Smooth muscle cell (in vitro differentiated cells): Measurements from ENCODE around the gene KRTAP3-1. TPM values are rescaled to one million over a fixed set of nuclear protein-coding genes. Genes with fewer than 3 reads are reported as not detected.

Source experiments
- DNase-seq: peaks from one replicate; lab custom pipeline; 2025; ENCODE audit not compliant: unreplicated experiment; lab: John Stamatoyannopoulos, UW
- H2AFZ ChIP-seq: fragments of 200-600 bp; sonication (generic); 2 replicates; pipeline ENCODE4 v1.6.0; 2016; ENCODE audit warnings: antibody characterized with exemption, low read depth, mild to moderate bottlenecking
- H3F3A ChIP-seq: fragments of 200-600 bp; sonication (generic); 2 replicates; pipeline ENCODE4 v1.6.0; 2017; ENCODE audit warnings: antibody characterized with exemption, low read depth
- H3K27ac ChIP-seq: fragments of 200-600 bp; sonication (generic); 2 replicates; pipeline ENCODE4 v1.5.1; 2016; ENCODE audit warnings: low read depth, mild to moderate bottlenecking
- H3K27me3 ChIP-seq: fragments of 200-600 bp; sonication (generic); 2 replicates; pipeline ENCODE4 v1.6.1; 2016; ENCODE audit warnings: low read depth, mild to moderate bottlenecking
- H3K36me3 ChIP-seq: fragments of 200-600 bp; sonication (generic); 2 replicates; pipeline ENCODE4 v1.5.1; 2016; ENCODE audit warnings: low read depth
- H3K4me1 ChIP-seq: fragments of 200-600 bp; sonication (generic); 2 replicates; pipeline ENCODE4 v1.5.1; 2016; ENCODE audit warnings: low read depth
- H3K4me2 ChIP-seq: fragments of 200-600 bp; sonication (generic); 2 replicates; pipeline ENCODE4 v1.6.0; 2016; ENCODE audit warnings: mild to moderate bottlenecking
- H3K4me3 ChIP-seq: fragments of 200-600 bp; sonication (generic); 2 replicates; pipeline ENCODE4 v1.5.1; 2016; ENCODE audit warnings: mild to moderate bottlenecking
- H3K79me2 ChIP-seq: fragments of 200-600 bp; sonication (generic); 2 replicates; pipeline ENCODE4 v1.6.0; 2016; ENCODE audit warnings: low read depth, mild to moderate bottlenecking
- H3K9ac ChIP-seq: fragments of 200-600 bp; sonication (generic); 2 replicates; pipeline ENCODE4 v1.6.0; 2016; ENCODE audit warnings: low read depth
- H3K9me3 ChIP-seq: fragments of 200-600 bp; sonication (generic); replicated peaks from 2 replicates; pipeline ENCODE4 v1.5.1; 2016; ENCODE audit warnings: low read depth
- H4K20me1 ChIP-seq: fragments of 200-600 bp; sonication (generic); 2 replicates; pipeline ENCODE4 v1.6.0; 2016; ENCODE audit warnings: low read depth
- WGBS: methylation state at CpG from one replicate; pipeline ENCODE4 v1.1.7; 2016; ENCODE audit warnings: low lambda C conversion rate; 5-methylcytosine and 5-hydroxymethylcytosine counted together
- polyA plus RNA-seq: library from polyadenylated mRNA; unstranded; fragments of >200 nt; fragmentation: Nextera tagmentation; extraction: Ambion mirVana; gene quantifications from 2 replicates; pipeline ENCODE4 v1.2.1, GENCODE V29; 2016
- small RNA-seq: library from RNA; depleted of rRNA; stranded (forward); fragments of <200 nt; gene quantifications from one replicate; pipeline ENCODE3, GENCODE V24; 2014
- total RNA-seq: library from RNA; depleted of rRNA; stranded (reverse); fragments of >200 nt; gene quantifications from 2 replicates; pipeline ENCODE4 v1.2.3, GENCODE V29; 2014
- TF ChIP-seq, protein P1 (sequence below): fragments of 200-600 bp; sonication (generic); IDR thresholded peaks from 2 replicates; pipeline ENCODE4 v1.5.1; 2017; ENCODE audit warnings: borderline replicate concordance, mild to moderate bottlenecking, antibody characterized with exemption; ENCODE audit not compliant: insufficient read depth, poor library complexity, severe bottlenecking

KRTAP3-1 gene
- total and polyA plus RNA-seq, 2 experiments from 2014 or later, result 0.29 to 0.49 TPM

- DNase-seq, result no peak
- Histone ChIP-seq H3K9ac (no peak overlapping the region), H3K4me2 (no peak overlapping the region), H4K20me1 (no peaks in the 10 kb centered on the region), H3K4me1 (no peaks in the 10 kb centered on the region), H3F3A (no peaks in the 10 kb centered on the region), H2AFZ (no peak overlapping the region), H3K27me3 (no peaks in the 10 kb centered on the region), H3K36me3 (no peaks in the 10 kb centered on the region), H3K79me2 (no peaks in the 10 kb centered on the region), H3K9me3 (no peaks in the 10 kb centered on the region), H3K4me3 (no peak overlapping the region), H3K27ac (no peak overlapping the region)
- 97% methylated on average over 1 of the region's 1 CpG for WGBS
- TF ChIP-seq, protein P1, sequence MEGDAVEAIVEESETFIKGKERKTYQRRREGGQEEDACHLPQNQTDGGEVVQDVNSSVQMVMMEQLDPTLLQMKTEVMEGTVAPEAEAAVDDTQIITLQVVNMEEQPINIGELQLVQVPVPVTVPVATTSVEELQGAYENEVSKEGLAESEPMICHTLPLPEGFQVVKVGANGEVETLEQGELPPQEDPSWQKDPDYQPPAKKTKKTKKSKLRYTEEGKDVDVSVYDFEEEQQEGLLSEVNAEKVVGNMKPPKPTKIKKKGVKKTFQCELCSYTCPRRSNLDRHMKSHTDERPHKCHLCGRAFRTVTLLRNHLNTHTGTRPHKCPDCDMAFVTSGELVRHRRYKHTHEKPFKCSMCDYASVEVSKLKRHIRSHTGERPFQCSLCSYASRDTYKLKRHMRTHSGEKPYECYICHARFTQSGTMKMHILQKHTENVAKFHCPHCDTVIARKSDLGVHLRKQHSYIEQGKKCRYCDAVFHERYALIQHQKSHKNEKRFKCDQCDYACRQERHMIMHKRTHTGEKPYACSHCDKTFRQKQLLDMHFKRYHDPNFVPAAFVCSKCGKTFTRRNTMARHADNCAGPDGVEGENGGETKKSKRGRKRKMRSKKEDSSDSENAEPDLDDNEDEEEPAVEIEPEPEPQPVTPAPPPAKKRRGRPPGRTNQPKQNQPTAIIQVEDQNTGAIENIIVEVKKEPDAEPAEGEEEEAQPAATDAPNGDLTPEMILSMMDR, result peak; percentile 47
Observed at GRCh38 chr17:40963838-40964237, 45.1 kb downstream of the KRTAP3-1 start.

DNA sequence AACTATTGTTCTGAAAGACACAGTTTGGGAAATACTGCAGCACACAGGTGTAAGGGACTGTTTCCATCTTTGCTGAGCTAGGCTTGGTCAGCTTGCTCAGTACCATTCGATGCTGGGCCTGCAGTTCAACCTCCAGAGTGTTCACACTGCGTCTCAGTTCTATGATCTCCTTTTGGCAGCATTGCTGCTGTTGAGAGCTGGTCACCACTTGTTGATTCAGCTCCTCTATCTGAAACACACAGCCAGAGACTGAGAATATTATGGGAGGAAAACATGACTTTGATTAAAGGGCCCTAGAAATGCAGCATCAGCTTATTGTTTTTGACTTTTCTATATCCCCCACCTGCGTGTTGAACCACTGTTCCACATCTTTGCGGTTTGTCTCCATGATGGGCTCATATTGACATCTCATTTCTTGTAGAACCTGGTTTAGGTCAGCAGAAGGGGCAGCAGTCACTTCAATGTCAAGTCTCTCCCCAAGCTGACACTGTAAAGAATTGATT is 46.8 kb downstream of the KRTAP3-1 start:
- H3K4me3 ChIP-seq, result no peak overlapping the region
- TF ChIP-seq, protein P1, result no peak
- no peak overlapping the region for H3K27ac ChIP-seq
- H3F3A ChIP-seq, result peaks cover 4% of the 10 kb centered on the region
- H3K4me1 ChIP-seq, result peaks cover 10% of the 10 kb centered on the region
- H4K20me1 ChIP-seq, result no peaks in the 10 kb centered on the region
- H3K79me2 ChIP-seq, result no peaks in the 10 kb centered on the region
- H3K4me2 ChIP-seq, result no peak overlapping the region
- H3K27me3 ChIP-seq, result no peaks in the 10 kb centered on the region
- H3K9me3 ChIP-seq, result no peaks in the 10 kb centered on the region
- H2AFZ ChIP-seq, result no peak overlapping the region
- no peak overlapping the region for H3K9ac ChIP-seq
- no peaks in the 10 kb centered on the region for H3K36me3 ChIP-seq
- DNase-seq, result no peak
- 93% methylated on average over 4 of the region's 4 CpGs for WGBS

DNA sequence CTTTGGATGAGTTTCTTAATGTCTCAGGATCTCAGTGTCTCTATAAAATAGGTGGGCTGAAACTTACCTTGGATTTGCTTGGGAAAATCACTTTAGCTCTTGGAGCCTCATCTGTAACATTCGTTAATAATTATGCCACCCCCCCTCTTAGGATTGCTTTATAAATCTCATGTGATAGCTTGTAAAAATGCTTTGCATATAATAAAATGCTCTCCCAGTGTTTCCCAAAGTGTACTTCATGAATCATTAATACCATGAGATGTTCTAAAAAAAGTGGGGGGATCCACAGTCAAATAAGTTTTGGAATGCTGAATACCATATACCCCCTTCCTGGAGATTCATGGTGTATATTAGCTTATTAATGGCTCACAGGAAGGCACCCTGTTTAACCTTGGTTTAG is 47.3 kb downstream of the KRTAP3-1 start:
- peaks cover 15% of the 10 kb centered on the region for H3K4me1 ChIP-seq
- DNase-seq, result no peak
- peaks cover 6% of the 10 kb centered on the region for H3F3A ChIP-seq
- no peak overlapping the region for H3K4me2 ChIP-seq
- H3K4me3 ChIP-seq, result no peak overlapping the region
- no peaks in the 10 kb centered on the region for H3K9me3 ChIP-seq
- H3K79me2 ChIP-seq, result no peaks in the 10 kb centered on the region
- 97% methylated on average over 1 of the region's 1 CpG for WGBS
- H2AFZ ChIP-seq, result no peak overlapping the region
- no peak overlapping the region for H3K9ac ChIP-seq
- TF ChIP-seq, protein P1, result no peak
- H3K36me3 ChIP-seq, result no peaks in the 10 kb centered on the region
- H4K20me1 ChIP-seq, result no peaks in the 10 kb centered on the region
- no peak overlapping the region for H3K27ac ChIP-seq
- H3K27me3 ChIP-seq, result no peaks in the 10 kb centered on the region

DNA sequence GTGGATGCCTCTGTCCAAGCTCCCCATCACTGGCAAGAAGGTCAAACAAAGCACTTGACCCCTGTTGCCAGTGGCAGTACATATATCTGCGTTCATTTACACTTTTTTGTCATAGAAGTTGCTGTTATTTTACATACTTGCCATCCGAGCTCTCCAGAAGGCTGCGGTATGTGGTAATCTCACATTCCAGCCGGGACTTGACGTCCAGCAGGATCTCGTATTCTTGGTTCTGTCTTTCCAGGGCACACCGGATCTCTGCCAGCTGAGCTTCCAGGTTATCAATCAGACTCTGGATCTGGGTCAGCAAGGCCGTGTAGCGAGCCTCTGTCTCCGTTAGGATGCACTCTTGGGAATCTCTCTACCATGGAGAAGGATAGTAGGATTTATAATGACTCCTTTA is 48.8 kb downstream of the KRTAP3-1 start:
- 59% methylated on average over 10 of the region's 10 CpGs for WGBS
- TF ChIP-seq, protein P1, result no peak
- Histone ChIP-seq H3K79me2 (no peaks in the 10 kb centered on the region), H3K4me1 (peaks cover 15% of the 10 kb centered on the region), H4K20me1 (no peaks in the 10 kb centered on the region), H3K27ac (no peak overlapping the region), H3K9ac (no peak overlapping the region), H3F3A (peaks cover 6% of the 10 kb centered on the region), H3K27me3 (no peaks in the 10 kb centered on the region), H2AFZ (no peak overlapping the region), H3K36me3 (no peaks in the 10 kb centered on the region), H3K4me3 (no peak overlapping the region), H3K4me2 (peak overlapping the region; percentile 16), H3K9me3 (no peaks in the 10 kb centered on the region)
- no peak for DNase-seq

Small RNA genes within 50 kb of the gene (small RNA-seq; reads per million reads assigned to genes)
- gene KRTAP3-4P, result not detected

Other genes with a start within 250 kb of the KRTAP3-1 start
Only the 30 nearest of the 37 such genes appear.
- gene KRT28, start 209.2 kb downstream of the KRTAP3-1 start, total RNA-seq, result not detected in 2 replicates
- gene KRT28, start 209.2 kb downstream of the KRTAP3-1 start, polyA plus RNA-seq, result not detected in 2 replicates
- 29.0 and 48.0 TPM in 2 replicates for gene KRT10, start 186.5 kb downstream of the KRTAP3-1 start, total RNA-seq
- 186 and 189 TPM in 2 replicates for gene KRT10, start 186.5 kb downstream of the KRTAP3-1 start, polyA plus RNA-seq
- not detected in 2 replicates for gene KRT12, start 141.9 kb downstream of the KRTAP3-1 start, total RNA-seq
- not detected in 2 replicates for gene KRT12, start 141.9 kb downstream of the KRTAP3-1 start, polyA plus RNA-seq
- not detected in 2 replicates for gene KRT20, start 123.9 kb downstream of the KRTAP3-1 start, total RNA-seq
- not detected in 2 replicates for gene KRT20, start 123.9 kb downstream of the KRTAP3-1 start, polyA plus RNA-seq
- gene KRT23, start 71.5 kb downstream of the KRTAP3-1 start, total RNA-seq, result 39.7 and 46.3 TPM in 2 replicates
- gene KRT23, start 71.5 kb downstream of the KRTAP3-1 start, polyA plus RNA-seq, result 4.5 and 14.4 TPM in 2 replicates
- not detected in 2 replicates for gene KRT39, start 42.2 kb downstream of the KRTAP3-1 start, total RNA-seq
- gene KRT39, start 42.2 kb downstream of the KRTAP3-1 start, polyA plus RNA-seq, result not detected in 2 replicates
- not detected in 2 replicates for gene KRT40, start 24.8 kb downstream of the KRTAP3-1 start, total RNA-seq
- gene KRT40, start 24.8 kb downstream of the KRTAP3-1 start, polyA plus RNA-seq, result not detected in 2 replicates
- not detected in 2 replicates for gene KRTAP3-3, start 15.0 kb downstream of the KRTAP3-1 start, total RNA-seq
- not detected in 2 replicates for gene KRTAP3-3, start 15.0 kb downstream of the KRTAP3-1 start, polyA plus RNA-seq
- gene KRTAP3-2, start 9.2 kb downstream of the KRTAP3-1 start, total RNA-seq, result not detected in 2 replicates
- not detected in 2 replicates for gene KRTAP3-2, start 9.2 kb downstream of the KRTAP3-1 start, polyA plus RNA-seq
- gene KRTAP1-5, start 18.1 kb upstream of the KRTAP3-1 start, total RNA-seq, result 3.0 TPM in 1 of 2 replicates, not detected in the other
- 1.1 TPM in 1 of 2 replicates, not detected in the other for gene KRTAP1-5, start 18.1 kb upstream of the KRTAP3-1 start, polyA plus RNA-seq
- gene KRTAP1-4, start 21.1 kb upstream of the KRTAP3-1 start, total RNA-seq, result not detected in 2 replicates
- gene KRTAP1-4, start 21.1 kb upstream of the KRTAP3-1 start, polyA plus RNA-seq, result not detected in 2 replicates
- gene KRTAP1-3, start 25.7 kb upstream of the KRTAP3-1 start, total RNA-seq, result not detected in 2 replicates
- gene KRTAP1-3, start 25.7 kb upstream of the KRTAP3-1 start, polyA plus RNA-seq, result not detected in 2 replicates
- not detected in 2 replicates for gene KRTAP1-1, start 32.3 kb upstream of the KRTAP3-1 start, total RNA-seq
- gene KRTAP1-1, start 32.3 kb upstream of the KRTAP3-1 start, polyA plus RNA-seq, result not detected in 2 replicates
- gene KRTAP2-1, start 38.2 kb upstream of the KRTAP3-1 start, total RNA-seq, result not detected in 2 replicates
- gene KRTAP2-1, start 38.2 kb upstream of the KRTAP3-1 start, polyA plus RNA-seq, result not detected in 2 replicates
- gene KRTAP2-2, start 46.1 kb upstream of the KRTAP3-1 start, total RNA-seq, result not detected in 2 replicates
- gene KRTAP2-2, start 46.1 kb upstream of the KRTAP3-1 start, polyA plus RNA-seq, result not detected in 2 replicates
- gene KRTAP2-3, start 51.0 kb upstream of the KRTAP3-1 start, total RNA-seq, result 3.5 and 17.3 TPM in 2 replicates
- 21.0 and 71.9 TPM in 2 replicates for gene KRTAP2-3, start 51.0 kb upstream of the KRTAP3-1 start, polyA plus RNA-seq
- not detected in 2 replicates for gene KRTAP2-4, start 56.8 kb upstream of the KRTAP3-1 start, total RNA-seq
- gene KRTAP2-4, start 56.8 kb upstream of the KRTAP3-1 start, polyA plus RNA-seq, result 0.38 TPM in 1 of 2 replicates, not detected in the other
- not detected in 2 replicates for gene KRTAP4-7, start 75.0 kb upstream of the KRTAP3-1 start, total RNA-seq
- gene KRTAP4-7, start 75.0 kb upstream of the KRTAP3-1 start, polyA plus RNA-seq, result not detected in 2 replicates
- not detected in 2 replicates for gene KRTAP4-8, start 89.0 kb upstream of the KRTAP3-1 start, total RNA-seq
- gene KRTAP4-8, start 89.0 kb upstream of the KRTAP3-1 start, polyA plus RNA-seq, result 0.56 TPM in 1 of 2 replicates, not detected in the other
- not detected in 2 replicates for gene KRTAP4-16, start 93.1 kb upstream of the KRTAP3-1 start, total RNA-seq
- not detected in 2 replicates for gene KRTAP4-16, start 93.1 kb upstream of the KRTAP3-1 start, polyA plus RNA-seq
- gene KRTAP4-9, start 96.3 kb upstream of the KRTAP3-1 start, total RNA-seq, result 1.7 TPM in 1 of 2 replicates, not detected in the other
- not detected in 2 replicates for gene KRTAP4-9, start 96.3 kb upstream of the KRTAP3-1 start, polyA plus RNA-seq
- gene KRTAP4-11, start 109.2 kb upstream of the KRTAP3-1 start, total RNA-seq, result not detected in 2 replicates
- gene KRTAP4-11, start 109.2 kb upstream of the KRTAP3-1 start, polyA plus RNA-seq, result not detected in 2 replicates
- gene KRTAP4-12, start 115.1 kb upstream of the KRTAP3-1 start, total RNA-seq, result not detected in 2 replicates
- not detected in 2 replicates for gene KRTAP4-12, start 115.1 kb upstream of the KRTAP3-1 start, polyA plus RNA-seq
- gene KRTAP4-6, start 131.4 kb upstream of the KRTAP3-1 start, total RNA-seq, result not detected in 2 replicates
- not detected in 2 replicates for gene KRTAP4-6, start 131.4 kb upstream of the KRTAP3-1 start, polyA plus RNA-seq
- not detected in 2 replicates for gene KRTAP4-5, start 140.7 kb upstream of the KRTAP3-1 start, total RNA-seq
- gene KRTAP4-5, start 140.7 kb upstream of the KRTAP3-1 start, polyA plus RNA-seq, result not detected in 2 replicates
- not detected in 2 replicates for gene KRTAP4-4, start 151.6 kb upstream of the KRTAP3-1 start, total RNA-seq
- not detected in 2 replicates for gene KRTAP4-4, start 151.6 kb upstream of the KRTAP3-1 start, polyA plus RNA-seq
- not detected in 2 replicates for gene KRTAP4-3, start 159.1 kb upstream of the KRTAP3-1 start, total RNA-seq
- gene KRTAP4-3, start 159.1 kb upstream of the KRTAP3-1 start, polyA plus RNA-seq, result not detected in 2 replicates
- gene KRTAP4-2, start 169.1 kb upstream of the KRTAP3-1 start, total RNA-seq, result not detected in 2 replicates
- not detected in 2 replicates for gene KRTAP4-2, start 169.1 kb upstream of the KRTAP3-1 start, polyA plus RNA-seq
- not detected in 2 replicates for gene KRTAP4-1, start 175.8 kb upstream of the KRTAP3-1 start, total RNA-seq
- gene KRTAP4-1, start 175.8 kb upstream of the KRTAP3-1 start, polyA plus RNA-seq, result not detected in 2 replicates
- gene KRTAP9-1, start 180.8 kb upstream of the KRTAP3-1 start, total RNA-seq, result not detected in 2 replicates
- not detected in 2 replicates for gene KRTAP9-1, start 180.8 kb upstream of the KRTAP3-1 start, polyA plus RNA-seq